Adrenal gland (tissue), 5 donors: ENCODE measurements around the gene CELF2.

Experiments
- CTCF ChIP-seq, 6 experiments: fragments of 450-650 bp in 4 of 6; fragments of 200-600 bp in 2 of 6; sonication (generic) in 1 of 6; IDR thresholded peaks; 1 replicate in 5 of 6; 2 replicates in 1 of 6; pipeline versions ENCODE4 v1.5.1 to v1.8.0; 2016 to 2021; ENCODE audit warnings: antibody characterized with exemption in 6 of 6, mild to moderate bottlenecking in 2 of 6, moderate library complexity in 1 of 6
- POLR2A ChIP-seq, 2 donors: fragments of 450-650 bp; IDR thresholded peaks; one replicate each; pipeline ENCODE4 v1.6.1; 2017; ENCODE audit warnings: antibody characterized with exemption in 2 of 2, mild to moderate bottlenecking in 2 of 2, moderate library complexity in 1 of 2
- donor health status: DM: no; HTN: no; CAD: no.

GRCh38 chr10:11178606-11179515, 161.2 kb downstream of the CELF2 start:
- no peak for TF ChIP-seq CTCF (IDR thresholded peaks at IDR 0.05)
- no peak for TF ChIP-seq POLR2A (IDR thresholded peaks at IDR 0.05)
